GM12878 (cell line): ENCODE results near the gene EN1. TPM values are rescaled to one million over a fixed set of nuclear protein-coding genes. Genes with fewer than 3 reads are reported as not detected.

ENCODE experiments used
- ATAC-seq: fragments of 200-7000 bp; cut with Tn5 transposase; 3 replicates; pipeline ENCODE4 v1.9.1; 2020; ENCODE audit warnings: mild to moderate bottlenecking, moderate library complexity
- BruUV-seq: library from RNA; stranded (reverse); fragments of 400-500 nt; replicated peaks from 2 replicates; lab custom pipeline; 2021; lab: Mats Ljungman, UMichigan
- CTCF ChIA-PET: fragments of 300-600 bp; sonication (Branson Sonifier 250); formaldehyde crosslinking; extraction: SDS; loops from one replicate; lab custom pipeline; 2021; ENCODE audit warnings: inconsistent platforms; lab: Yijun Ruan, JAX
- POLR2A ChIA-PET: fragments of 350-600 bp; formaldehyde crosslinking; extraction: SDS; loops from one replicate; lab custom pipeline; 2021; ENCODE audit warnings: inconsistent platforms; lab: Charles Lee
- RAD21 ChIA-PET: fragments of 300-600 bp; sonication (Branson Sonifier 250); formaldehyde crosslinking; loops from one replicate; lab custom pipeline; 2023; ENCODE audit warnings: antibody characterized with exemption; ENCODE audit not compliant: unreplicated experiment; lab: Charles Lee
- SMC1A ChIA-PET: fragments of 300-600 bp; sonication (Branson Sonifier 250); formaldehyde crosslinking; loops from one replicate; lab custom pipeline; 2023; ENCODE audit not compliant: unreplicated experiment, uncharacterized antibody; lab: Charles Lee
- DNase-seq: peaks from one replicate; pipeline ENCODE4 v3.0.0-alpha.2; 2011; ENCODE audit warnings: low read depth, low spot score
- FAIRE-seq: peaks from 3 replicates; lab custom pipeline; 2011; peaks lifted over from hg19 to GRCh38; lab: Jason Lieb, UNC
- H2AFZ ChIP-seq: 2 replicates; pipeline ENCODE4 v1.6.0; 2011; ENCODE audit warnings: low read depth, low read length, control low read depth; ENCODE audit not compliant: control insufficient read depth
- H3K27ac ChIP-seq: 2 replicates; pipeline ENCODE4 v1.5.1; 2011; ENCODE audit warnings: control low read depth; ENCODE audit not compliant: control insufficient read depth, insufficient read depth
- H3K27me3 ChIP-seq, 2 experiments: replicated peaks in 1 of 2; 2 replicates each; pipeline versions ENCODE4 v1.6.0 to v1.6.1; 2011; ENCODE audit warnings: low read length in 1 of 2; ENCODE audit not compliant: control insufficient read depth in 2 of 2, insufficient read depth in 2 of 2
- H3K36me3 ChIP-seq, 2 experiments: 2 replicates each; pipeline ENCODE4 v1.5.1; 2011; ENCODE audit warnings: low read length in 1 of 2; ENCODE audit not compliant: control insufficient read depth in 2 of 2, insufficient read depth in 2 of 2
- H3K4me1 ChIP-seq: 2 replicates; pipeline ENCODE4 v1.6.1; 2011; ENCODE audit warnings: mild to moderate bottlenecking, low read length, moderate library complexity, mixed read lengths; ENCODE audit not compliant: control insufficient read depth, insufficient read depth
- H3K4me2 ChIP-seq: 2 replicates; pipeline ENCODE4 v1.6.0; 2011; ENCODE audit warnings: control low read depth; ENCODE audit not compliant: control insufficient read depth, insufficient read depth
- H3K4me3 ChIP-seq: fragments of 200-600 bp; sonication (generic); 2 replicates; pipeline ENCODE4 v1.5.1; 2016
- H3K79me2 ChIP-seq: 2 replicates; pipeline ENCODE4 v1.6.0; 2011; ENCODE audit warnings: low read length; ENCODE audit not compliant: control insufficient read depth, insufficient read depth
- H3K9ac ChIP-seq: 2 replicates; pipeline ENCODE4 v1.8.0; 2011; ENCODE audit warnings: low read length, control low read depth, mixed read lengths; ENCODE audit not compliant: control insufficient read depth, insufficient read depth
- H3K9me3 ChIP-seq: replicated peaks from 3 replicates; pipeline ENCODE4 v1.5.1; 2011; ENCODE audit warnings: mild to moderate bottlenecking, low read length; ENCODE audit not compliant: control insufficient read depth, insufficient read depth
- H4K20me1 ChIP-seq: 2 replicates; pipeline ENCODE4 v1.6.0; 2011; ENCODE audit not compliant: control insufficient read depth, insufficient read depth
- BHLHE40 ChIP-seq, 2 experiments: fragments of 450-650 bp in 1 of 2; IDR thresholded peaks; 2 replicates each; pipeline ENCODE4 v1.6.1; 2011 to 2017; ENCODE audit warnings: low read depth in 2 of 2, borderline replicate concordance in 1 of 2, improper control_type of control experiment in 1 of 2, low read length in 1 of 2, mild to moderate bottlenecking in 1 of 2
- EP300 ChIP-seq, 2 experiments: fragments of 150-350 bp in 1 of 2; IDR thresholded peaks; 2 replicates each; pipeline ENCODE4 v1.6.1; 2011 to 2012; ENCODE audit warnings: low read depth in 2 of 2, low read length in 2 of 2, borderline replicate concordance in 1 of 2, improper control_type of control experiment in 1 of 2, inconsistent platforms in 1 of 2; ENCODE audit not compliant: control insufficient read depth in 1 of 2
- ESRRA ChIP-seq: IDR thresholded peaks from 2 replicates; pipeline ENCODE4 v1.6.1; 2012; ENCODE audit warnings: mild to moderate bottlenecking, low read length, improper control_type of control experiment
- HDGF ChIP-seq: fragments of 450-650 bp; IDR thresholded peaks from 2 replicates; pipeline ENCODE4 v1.6.1; 2016; ENCODE audit warnings: antibody characterized with exemption
- IKZF2 ChIP-seq, 2 experiments: fragments of 450-650 bp; IDR thresholded peaks; 2 replicates each; pipeline ENCODE4 v1.6.1; 2017; ENCODE audit warnings: mild to moderate bottlenecking in 2 of 2, moderate library complexity in 2 of 2
- LARP7 ChIP-seq: fragments of 450-650 bp; IDR thresholded peaks from 2 replicates; pipeline ENCODE4 v1.6.1; 2017; ENCODE audit warnings: mild to moderate bottlenecking
- MXI1 ChIP-seq: fragments of 150-350 bp; IDR thresholded peaks from 2 replicates; pipeline ENCODE4 v1.6.1; 2011; ENCODE audit warnings: low read depth, mild to moderate bottlenecking, inconsistent platforms, low read length, improper control_type of control experiment
- SUPT20H ChIP-seq: IDR thresholded peaks from 2 replicates; pipeline ENCODE4 v1.6.1; 2011; ENCODE audit warnings: low read depth, mild to moderate bottlenecking, low read length, moderate library complexity, borderline replicate concordance; ENCODE audit not compliant: control insufficient read depth
- TARDBP ChIP-seq: IDR thresholded peaks from 2 replicates; pipeline ENCODE4 v1.6.1; 2016; ENCODE audit warnings: borderline replicate concordance
- ZSCAN29 ChIP-seq: fragments of 450-650 bp; IDR thresholded peaks from 2 replicates; pipeline ENCODE4 v1.6.1; 2017; ENCODE audit warnings: mild to moderate bottlenecking, moderate library complexity
- WGBS: methylation state at CpG from one replicate; pipeline ENCODE4 v1.1.6; 2016; ENCODE audit warnings: low lambda C conversion rate; ENCODE audit not compliant: insufficient replicate concordance, insufficient coverage; ENCODE audit errors: missing lambda C conversion rate; 5-methylcytosine and 5-hydroxymethylcytosine counted together
- in situ Hi-C: fragments of 300-500 bp; cut with MboI; formaldehyde crosslinking; loops from 9 replicates; pipeline ENCODE4 v1.14.3; 2018; ENCODE audit warnings: mixed read lengths
- intact Hi-C: fragments of 100-400 bp; cut with micrococcal nuclease; formaldehyde crosslinking; loops from one replicate; pipeline ENCODE4 v1.14.2; 2022; ENCODE audit not compliant: unreplicated experiment
- polyA plus RNA-seq, 11 experiments: library from polyadenylated mRNA; depleted of rRNA in 4 of 11; unstranded in 6 of 11; stranded (reverse) in 5 of 11; fragments of >200 nt; fragmentation: Nextera tagmentation in 4 of 11; fragmentation: Illumina TruSeq in 1 of 11; extraction: Ambion mirVana in 4 of 11; extraction: Trizol in 1 of 11; gene quantifications; 1 replicate in 1 of 11; 2 replicates in 10 of 11; pipeline versions ENCODE4 v1.2.1 to v1.2.3, GENCODE V29; 2011 to 2016; ENCODE audit warnings: inconsistent platforms in 2 of 11, missing spikeins in 2 of 11, low read depth in 1 of 11
- total RNA-seq, 4 experiments: library from RNA; depleted of rRNA in 3 of 4; stranded (reverse); fragments of >200 nt in 3 of 4; fragmentation: Illumina TruSeq in 1 of 4; extraction: Trizol in 1 of 4; gene quantifications; 2 replicates each; pipeline versions ENCODE4 v1.2.1 to v1.2.3, GENCODE V29; 2013 to 2021
- TF ChIP-seq, protein P1 (sequence below): fragments of 450-650 bp; formaldehyde crosslinking; IDR thresholded peaks from 2 replicates; pipeline ENCODE4 v1.5.0; 2022; ENCODE audit warnings: mild to moderate bottlenecking, missing genetic modification characterization
- TF ChIP-seq, protein P2 (sequence below), 3 experiments: IDR thresholded peaks in 2 of 3; conservative IDR thresholded peaks in 1 of 3; 2 replicates each; pipeline ENCODE4 v1.5.1; 2011; ENCODE audit warnings: low read depth in 3 of 3, low read length in 3 of 3, mild to moderate bottlenecking in 3 of 3, control low read depth in 2 of 3, moderate library complexity in 2 of 3, inconsistent platforms in 1 of 3, mixed read lengths in 1 of 3; ENCODE audit not compliant: control insufficient read depth in 2 of 3, insufficient read depth in 1 of 3; ENCODE audit errors: extremely low read depth in 1 of 3

EN1 gene
- total and polyA plus RNA-seq, 10 of the 15 experiments (the other 5 are each of a cell fraction or from before 2014, with no cell fraction given), result not detected

DNA sequence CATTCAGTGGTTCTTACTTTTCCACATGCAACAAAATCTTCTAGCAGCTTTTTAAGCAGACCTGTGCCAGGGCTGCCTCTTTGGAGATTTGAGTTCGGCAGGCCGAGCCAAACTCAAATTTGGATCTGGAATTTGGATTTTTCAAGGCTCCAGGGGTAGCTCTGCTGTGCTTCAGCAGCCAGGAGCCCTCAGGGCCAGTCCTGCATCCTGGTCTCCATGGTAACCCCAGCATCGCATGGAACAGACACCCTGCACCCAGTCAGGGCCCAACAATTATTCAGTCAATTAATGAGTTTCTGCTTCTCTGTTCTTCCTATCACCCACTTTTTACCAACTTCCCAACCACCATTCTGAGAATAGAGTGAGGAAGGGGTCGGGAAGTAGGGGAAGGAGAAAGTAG is 30.0 kb downstream of the EN1 start:
- SMC1A ChIA-PET, result no interaction called here
- H3K4me2 ChIP-seq, result no peak overlapping the region
- no peak overlapping the region for H3K27ac ChIP-seq
- ATAC-seq (no peak), FAIRE-seq (no peak), DNase-seq (no peak)
- in situ Hi-C loops (no loop called here), intact Hi-C loops (no loop called here)
- no peak for TF ChIP-seq ESRRA
- TF ChIP-seq MXI1, result no peak
- TF ChIP-seq ZSCAN29, result no peak
- no peak for TF ChIP-seq TARDBP
- no peak for TF ChIP-seq BHLHE40 (IDR thresholded peaks at IDR 0.05; ENCODE audit: borderline replicate concordance in 1 of 2, low read depth in 2 of 2, low read length in 1 of 2)
- TF ChIP-seq EP300 (IDR thresholded peaks at IDR 0.05; ENCODE audit: borderline replicate concordance in 1 of 2, control insufficient read depth in 1 of 2, low read depth in 2 of 2, low read length in 2 of 2), result no peak
- no TSS peak for BruUV-seq
- no peak overlapping the region for H3K4me3 ChIP-seq
- CTCF ChIA-PET, result interaction anchor here (1.2 kb wide), 1 partner anchor 38 kb away, joined by 3 read pairs; no protein-coding TSS in a partner anchor
- no peaks in the 10 kb centered on the region for H4K20me1 ChIP-seq
- POLR2A ChIA-PET, result no interaction called here
- no peak overlapping the region for H3K9ac ChIP-seq
- WGBS, result 26% methylated on average over 4 of the region's 4 CpGs
- no peaks in the 10 kb centered on the region for H3K36me3 ChIP-seq
- RAD21 ChIA-PET, result no interaction called here
- H3K9me3 ChIP-seq, result no peaks in the 10 kb centered on the region
- H3K27me3 ChIP-seq, result peaks cover 2 to 5% of the 10 kb centered on the region in 2 experiments; a peak in 3 of 4 replicates
- no peaks in the 10 kb centered on the region for H3K79me2 ChIP-seq
- H3K4me1 ChIP-seq, result no peaks in the 10 kb centered on the region
- no peak overlapping the region for H2AFZ ChIP-seq

DNA sequence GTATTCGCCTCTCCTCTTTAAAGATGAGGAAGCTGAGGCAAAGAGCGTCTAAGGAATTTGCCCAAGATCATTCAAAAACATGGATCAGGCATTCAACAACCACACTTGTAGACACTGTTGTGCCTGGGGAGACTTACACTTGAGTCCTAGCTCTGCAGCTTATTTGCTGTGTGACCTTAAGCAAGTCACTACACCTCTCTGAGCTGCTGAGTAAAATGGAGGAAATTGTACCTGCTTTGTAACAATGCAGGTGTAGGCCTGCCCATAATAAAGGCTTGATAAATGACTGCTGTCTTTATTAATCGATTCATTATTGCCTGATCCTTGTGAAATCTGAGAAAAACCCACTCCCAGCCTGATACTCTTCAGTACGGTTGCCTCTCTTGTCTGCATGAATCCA is 30.8 kb downstream of the EN1 start:
- DNase-seq (no peak), ATAC-seq (no peak), FAIRE-seq (no peak)
- Histone ChIP-seq H3K9me3 (no peaks in the 10 kb centered on the region), H3K27me3 (peaks cover 2 to 5% of the 10 kb centered on the region in 2 experiments; a peak in 3 of 4 replicates), H3K9ac (no peak overlapping the region), H3K4me3 (no peak overlapping the region), H3K27ac (no peak overlapping the region), H3K4me1 (no peaks in the 10 kb centered on the region), H3K36me3 (no peaks in the 10 kb centered on the region), H3K4me2 (no peak overlapping the region), H3K79me2 (no peaks in the 10 kb centered on the region), H4K20me1 (no peaks in the 10 kb centered on the region), H2AFZ (no peak overlapping the region)
- RAD21 ChIA-PET, result no interaction called here
- BruUV-seq, result no TSS peak
- SMC1A ChIA-PET, result no interaction called here
- 17% methylated on average over 4 of the region's 4 CpGs for WGBS
- in situ Hi-C loops, result no loop called here
- intact Hi-C loops, result no loop called here
- POLR2A ChIA-PET, result no interaction called here
- CTCF ChIA-PET, result interaction anchor here (1.2 kb wide), 1 partner anchor 39 kb away, joined by 3 read pairs; no protein-coding TSS in a partner anchor
- no peak for TF ChIP-seq HDGF
- TF ChIP-seq, protein P1, sequence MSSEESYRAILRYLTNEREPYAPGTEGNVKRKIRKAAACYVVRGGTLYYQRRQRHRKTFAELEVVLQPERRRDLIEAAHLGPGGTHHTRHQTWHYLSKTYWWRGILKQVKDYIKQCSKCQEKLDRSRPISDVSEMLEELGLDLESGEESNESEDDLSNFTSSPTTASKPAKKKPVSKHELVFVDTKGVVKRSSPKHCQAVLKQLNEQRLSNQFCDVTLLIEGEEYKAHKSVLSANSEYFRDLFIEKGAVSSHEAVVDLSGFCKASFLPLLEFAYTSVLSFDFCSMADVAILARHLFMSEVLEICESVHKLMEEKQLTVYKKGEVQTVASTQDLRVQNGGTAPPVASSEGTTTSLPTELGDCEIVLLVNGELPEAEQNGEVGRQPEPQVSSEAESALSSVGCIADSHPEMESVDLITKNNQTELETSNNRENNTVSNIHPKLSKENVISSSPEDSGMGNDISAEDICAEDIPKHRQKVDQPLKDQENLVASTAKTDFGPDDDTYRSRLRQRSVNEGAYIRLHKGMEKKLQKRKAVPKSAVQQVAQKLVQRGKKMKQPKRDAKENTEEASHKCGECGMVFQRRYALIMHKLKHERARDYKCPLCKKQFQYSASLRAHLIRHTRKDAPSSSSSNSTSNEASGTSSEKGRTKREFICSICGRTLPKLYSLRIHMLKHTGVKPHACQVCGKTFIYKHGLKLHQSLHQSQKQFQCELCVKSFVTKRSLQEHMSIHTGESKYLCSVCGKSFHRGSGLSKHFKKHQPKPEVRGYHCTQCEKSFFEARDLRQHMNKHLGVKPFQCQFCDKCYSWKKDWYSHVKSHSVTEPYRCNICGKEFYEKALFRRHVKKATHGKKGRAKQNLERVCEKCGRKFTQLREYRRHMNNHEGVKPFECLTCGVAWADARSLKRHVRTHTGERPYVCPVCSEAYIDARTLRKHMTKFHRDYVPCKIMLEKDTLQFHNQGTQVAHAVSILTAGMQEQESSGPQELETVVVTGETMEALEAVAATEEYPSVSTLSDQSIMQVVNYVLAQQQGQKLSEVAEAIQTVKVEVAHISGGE, result no peak
- TF ChIP-seq IKZF2 (IDR thresholded peaks at IDR 0.05), result no peak
- TF ChIP-seq LARP7, result no peak
- TF ChIP-seq SUPT20H, result no peak
- TF ChIP-seq, protein P2, sequence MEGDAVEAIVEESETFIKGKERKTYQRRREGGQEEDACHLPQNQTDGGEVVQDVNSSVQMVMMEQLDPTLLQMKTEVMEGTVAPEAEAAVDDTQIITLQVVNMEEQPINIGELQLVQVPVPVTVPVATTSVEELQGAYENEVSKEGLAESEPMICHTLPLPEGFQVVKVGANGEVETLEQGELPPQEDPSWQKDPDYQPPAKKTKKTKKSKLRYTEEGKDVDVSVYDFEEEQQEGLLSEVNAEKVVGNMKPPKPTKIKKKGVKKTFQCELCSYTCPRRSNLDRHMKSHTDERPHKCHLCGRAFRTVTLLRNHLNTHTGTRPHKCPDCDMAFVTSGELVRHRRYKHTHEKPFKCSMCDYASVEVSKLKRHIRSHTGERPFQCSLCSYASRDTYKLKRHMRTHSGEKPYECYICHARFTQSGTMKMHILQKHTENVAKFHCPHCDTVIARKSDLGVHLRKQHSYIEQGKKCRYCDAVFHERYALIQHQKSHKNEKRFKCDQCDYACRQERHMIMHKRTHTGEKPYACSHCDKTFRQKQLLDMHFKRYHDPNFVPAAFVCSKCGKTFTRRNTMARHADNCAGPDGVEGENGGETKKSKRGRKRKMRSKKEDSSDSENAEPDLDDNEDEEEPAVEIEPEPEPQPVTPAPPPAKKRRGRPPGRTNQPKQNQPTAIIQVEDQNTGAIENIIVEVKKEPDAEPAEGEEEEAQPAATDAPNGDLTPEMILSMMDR (IDR thresholded peaks at IDR 0.05 in 2 of 3, conservative IDR thresholded peaks at IDR 0.05 in 1 of 3; ENCODE audit: control insufficient read depth in 2 of 3, extremely low read depth in 1 of 3, insufficient read depth in 1 of 3, low read depth in 3 of 3, low read length in 3 of 3), result no peak
